H1 (cell line): ENCODE results near the gene GAS6. TPM values are rescaled to one million over a fixed set of nuclear protein-coding genes. Genes with fewer than 3 reads are reported as not detected.

Source experiments
- CTCF ChIA-PET: fragments of 300-600 bp; sonication (Branson Sonifier 250); formaldehyde crosslinking; loops from one replicate; lab custom pipeline; 2021; ENCODE audit not compliant: partially characterized antibody; lab: Charles Lee
- POLR2A ChIA-PET: fragments of 300-600 bp; sonication (Branson Sonifier 250); formaldehyde crosslinking; loops from one replicate; lab custom pipeline; 2021; ENCODE audit warnings: inconsistent platforms; ENCODE audit not compliant: partially characterized antibody; lab: Charles Lee
- DNase-seq, 2 experiments: peaks; one replicate each; pipeline versions ENCODE4 v3.0.0 to v3.0.0-alpha.2; 2010 to 2022; ENCODE audit warnings: low spot score in 2 of 2, low read depth in 1 of 2, mixed read lengths in 1 of 2
- FAIRE-seq: peaks from 2 replicates; lab custom pipeline; 2011; peaks lifted over from hg19 to GRCh38; lab: Jason Lieb, UNC
- H2AFZ ChIP-seq: 2 replicates; pipeline ENCODE4 v1.8.1; 2012; ENCODE audit warnings: low read length, inconsistent platforms
- H2AK5ac ChIP-seq: 2 replicates; pipeline ENCODE4 v1.6.1; 2013; ENCODE audit warnings: low read depth, low read length
- H2BK120ac ChIP-seq: replicated peaks from 2 replicates; pipeline ENCODE3; 2013; ENCODE audit warnings: low read depth, low read length, inconsistent platforms
- H2BK12ac ChIP-seq: 2 replicates; pipeline ENCODE4 v1.6.1; 2013; ENCODE audit warnings: low read depth, low read length
- H2BK15ac ChIP-seq: 2 replicates; pipeline ENCODE4 v1.6.1; 2013; ENCODE audit warnings: low read length
- H2BK20ac ChIP-seq: 2 replicates; pipeline ENCODE4 v1.6.1; 2013; ENCODE audit warnings: low read length
- H2BK5ac ChIP-seq: 2 replicates; pipeline ENCODE4 v1.6.1; 2013; ENCODE audit warnings: low read depth, low read length
- H3K14ac ChIP-seq: 2 replicates; pipeline ENCODE4 v1.6.1; 2013; ENCODE audit warnings: inconsistent platforms; ENCODE audit not compliant: insufficient read length
- H3K18ac ChIP-seq: 2 replicates; pipeline ENCODE4 v1.6.1; 2013; ENCODE audit warnings: low read length; ENCODE audit errors: extremely low read depth
- H3K23ac ChIP-seq: 2 replicates; pipeline ENCODE4 v1.6.1; 2013; ENCODE audit warnings: inconsistent platforms; ENCODE audit not compliant: insufficient read length
- H3K23me2 ChIP-seq: 2 replicates; pipeline ENCODE4 v1.6.1; 2013; ENCODE audit warnings: low read depth, low read length
- H3K27ac ChIP-seq: 2 replicates; pipeline ENCODE4 v1.6.1; 2011; ENCODE audit warnings: low read depth, low read length, inconsistent platforms
- H3K27me3 ChIP-seq, 4 experiments: replicated peaks in 1 of 4; 1 replicate in 1 of 4; 2 replicates in 3 of 4; pipeline versions ENCODE4 v1.6.1 to v1.8.1; 2011 to 2013; ENCODE audit warnings: low read length in 3 of 4, mild to moderate bottlenecking in 3 of 4, inconsistent platforms in 2 of 4, mixed read lengths in 2 of 4, moderate library complexity in 1 of 4; ENCODE audit not compliant: control insufficient read depth in 3 of 4, insufficient read depth in 3 of 4; ENCODE audit errors: extremely low read depth in 1 of 4
- H3K36me3 ChIP-seq, 4 experiments: 2 replicates each; pipeline versions ENCODE4 v1.6.1 to v1.8.1; 2011 to 2013; ENCODE audit warnings: mild to moderate bottlenecking in 4 of 4, low read length in 3 of 4, moderate library complexity in 2 of 4, control low read depth in 1 of 4, inconsistent platforms in 1 of 4; ENCODE audit not compliant: insufficient read depth in 4 of 4, control insufficient read depth in 2 of 4
- H3K4ac ChIP-seq: replicated peaks from 2 replicates; pipeline ENCODE3; 2013; ENCODE audit warnings: low read length, low read depth, mixed read lengths, inconsistent platforms; ENCODE audit not compliant: insufficient read length
- H3K4me1 ChIP-seq, 4 experiments: replicated peaks in 1 of 4; 1 replicate in 1 of 4; 2 replicates in 3 of 4; pipeline versions ENCODE4 v1.6.1 to v1.8.1; 2011 to 2013; ENCODE audit warnings: low read length in 3 of 4, inconsistent platforms in 2 of 4, mixed read lengths in 1 of 4; ENCODE audit not compliant: insufficient read depth in 4 of 4, control insufficient read depth in 3 of 4
- H3K4me2 ChIP-seq, 2 experiments: 2 replicates each; pipeline versions ENCODE4 v1.6.1 to v1.8.1; 2011 to 2013; ENCODE audit warnings: low read depth in 2 of 2, low read length in 2 of 2, control low read depth in 1 of 2, inconsistent platforms in 1 of 2, mild to moderate bottlenecking in 1 of 2; ENCODE audit not compliant: insufficient read depth in 1 of 2
- H3K4me3 ChIP-seq, 4 experiments: fragments of 200-600, 300-600 bp in 1 of 4; sonication (generic), shearing (Covaris generic), sonication (Bioruptor Twin) in 1 of 4; 2 replicates each; pipeline versions ENCODE4 v1.5.1 to v1.8.1; 2011 to 2016; ENCODE audit warnings: low read length in 4 of 4, low read depth in 3 of 4, control low read depth in 2 of 4, inconsistent platforms in 2 of 4, mild to moderate bottlenecking in 2 of 4, mixed read lengths in 1 of 4, moderate library complexity in 1 of 4; ENCODE audit not compliant: insufficient read depth in 2 of 4; ENCODE audit errors: extremely low read depth in 1 of 4
- H3K56ac ChIP-seq: replicated peaks from 2 replicates; pipeline ENCODE3; 2013; ENCODE audit warnings: low read depth, mild to moderate bottlenecking, mixed read lengths, low read length, inconsistent platforms; ENCODE audit not compliant: insufficient read length
- H3K79me1 ChIP-seq: 2 replicates; pipeline ENCODE4 v1.6.1; 2013; ENCODE audit warnings: low read depth, low read length, control low read depth
- H3K79me2 ChIP-seq, 2 experiments: 2 replicates each; pipeline versions ENCODE4 v1.6.1 to v1.8.1; 2012 to 2013; ENCODE audit warnings: low read length in 2 of 2, mild to moderate bottlenecking in 2 of 2, inconsistent platforms in 1 of 2; ENCODE audit not compliant: insufficient read depth in 2 of 2, control insufficient read depth in 1 of 2
- H3K9ac ChIP-seq, 4 experiments: replicated peaks in 1 of 4; 1 replicate in 1 of 4; 2 replicates in 3 of 4; pipeline versions ENCODE4 v1.6.1 to v1.8.1; 2011 to 2013; ENCODE audit warnings: low read depth in 3 of 4, low read length in 3 of 4, control low read depth in 2 of 4, mild to moderate bottlenecking in 2 of 4, moderate library complexity in 2 of 4, inconsistent platforms in 1 of 4; ENCODE audit errors: extremely low read depth in 1 of 4
- H3K9me3 ChIP-seq, 2 experiments: 2 replicates each; pipeline versions ENCODE4 v1.6.1 to v1.8.1; 2012 to 2013; ENCODE audit warnings: mild to moderate bottlenecking in 2 of 2, moderate library complexity in 2 of 2, control low read depth in 1 of 2, inconsistent platforms in 1 of 2, low read depth in 1 of 2, low read length in 1 of 2, mixed read lengths in 1 of 2; ENCODE audit not compliant: insufficient read depth in 2 of 2
- H4K20me1 ChIP-seq, 2 experiments: replicated peaks in 1 of 2; 2 replicates each; pipeline versions ENCODE3 to v1.8.1; 2011 to 2013; ENCODE audit warnings: inconsistent platforms in 2 of 2, low read length in 2 of 2, mild to moderate bottlenecking in 1 of 2; ENCODE audit not compliant: insufficient read depth in 2 of 2, control insufficient read depth in 1 of 2
- H4K5ac ChIP-seq: 2 replicates; pipeline ENCODE4 v1.6.1; 2013; ENCODE audit warnings: low read length, low read depth, mixed read lengths, inconsistent platforms; ENCODE audit not compliant: insufficient read length
- H4K8ac ChIP-seq: 2 replicates; pipeline ENCODE4 v1.8.0; 2013; ENCODE audit warnings: mild to moderate bottlenecking, moderate library complexity, low read length, inconsistent platforms; ENCODE audit not compliant: insufficient read depth; ENCODE audit errors: extremely low read depth
- H4K91ac ChIP-seq: replicated peaks from 2 replicates; pipeline ENCODE3; 2013; ENCODE audit warnings: low read length, mixed read lengths, inconsistent platforms; ENCODE audit not compliant: insufficient read length
- ASH2L ChIP-seq: fragments of 200-600, 300-600 bp; sonication (generic); IDR thresholded peaks from one replicate; pipeline ENCODE4 v1.7.1; 2017; ENCODE audit warnings: low read length
- BACH1 ChIP-seq: IDR thresholded peaks from 2 replicates; pipeline ENCODE4 v1.6.1; 2012; ENCODE audit warnings: low read length, improper control_type of control experiment
- EGR1 ChIP-seq: IDR thresholded peaks from 2 replicates; pipeline ENCODE4 v1.6.1; 2011; ENCODE audit warnings: low read depth, low read length, borderline replicate concordance
- RAD21 ChIP-seq, 2 experiments: IDR thresholded peaks in 1 of 2; conservative IDR thresholded peaks in 1 of 2; 2 replicates each; pipeline ENCODE4 v1.6.1; 2011; ENCODE audit warnings: low read depth in 2 of 2, low read length in 2 of 2, improper control_type of control experiment in 1 of 2, inconsistent platforms in 1 of 2, mild to moderate bottlenecking in 1 of 2, moderate library complexity in 1 of 2
- SUZ12 ChIP-seq: fragments of 200-600 bp; sonication (generic); IDR thresholded peaks from 2 replicates; pipeline ENCODE4 v1.6.1; 2012; ENCODE audit warnings: mild to moderate bottlenecking, inconsistent platforms, low read length, moderate library complexity, mixed read lengths
- TCF12 ChIP-seq: IDR thresholded peaks from 2 replicates; pipeline ENCODE4 v1.6.1; 2011; ENCODE audit warnings: low read depth, mild to moderate bottlenecking, low read length
- WGBS, 2 experiments: shearing (Covaris generic) in 1 of 2; methylation state at CpG; one replicate each; pipeline versions ENCODE4 v1.1.6 to v1.1.7; 2013 to 2015; ENCODE audit warnings: low lambda C conversion rate in 2 of 2, mixed read lengths in 2 of 2, inconsistent platforms in 1 of 2, low coverage in 1 of 2, missing lambda C conversion rate in 1 of 2; ENCODE audit not compliant: insufficient replicate concordance in 2 of 2, insufficient coverage in 1 of 2, insufficient read length in 1 of 2; ENCODE audit errors: extremely low coverage in 1 of 2, missing lambda C conversion rate in 1 of 2; 5-methylcytosine and 5-hydroxymethylcytosine counted together
- polyA plus RNA-seq, 7 experiments: library from polyadenylated mRNA; depleted of rRNA in 3 of 7; stranded (reverse) in 5 of 7; unstranded in 2 of 7; fragments of >200 nt in 5 of 7; fragments of 200-250 nt in 2 of 7; gene quantifications; 1 replicate in 5 of 7; 2 replicates in 1 of 7; 4 replicates in 1 of 7; pipeline versions ENCODE4 v1.2.1 to v1.2.3, GENCODE V29; 2011 to 2013; ENCODE audit warnings: missing spikeins in 2 of 7, mixed read lengths in 2 of 7
- total RNA-seq: library from RNA; stranded (reverse); fragmentation: NEBNext Ultra II Directional; extraction: Animal tissue kit (Norgen Biotek cat#: 25700); gene quantifications from 2 replicates; pipeline ENCODE4 v1.2.1, GENCODE V29; 2021
- TF ChIP-seq, protein P1 (sequence below): IDR thresholded peaks from 2 replicates; pipeline ENCODE4 v1.6.1; 2012; ENCODE audit warnings: inconsistent platforms

Gene GAS6
- total and polyA plus RNA-seq, 2 of the 8 experiments (the other 6 are each of a cell fraction or from before 2014, with no cell fraction given): 18.6 to 31.0 TPM

DNA sequence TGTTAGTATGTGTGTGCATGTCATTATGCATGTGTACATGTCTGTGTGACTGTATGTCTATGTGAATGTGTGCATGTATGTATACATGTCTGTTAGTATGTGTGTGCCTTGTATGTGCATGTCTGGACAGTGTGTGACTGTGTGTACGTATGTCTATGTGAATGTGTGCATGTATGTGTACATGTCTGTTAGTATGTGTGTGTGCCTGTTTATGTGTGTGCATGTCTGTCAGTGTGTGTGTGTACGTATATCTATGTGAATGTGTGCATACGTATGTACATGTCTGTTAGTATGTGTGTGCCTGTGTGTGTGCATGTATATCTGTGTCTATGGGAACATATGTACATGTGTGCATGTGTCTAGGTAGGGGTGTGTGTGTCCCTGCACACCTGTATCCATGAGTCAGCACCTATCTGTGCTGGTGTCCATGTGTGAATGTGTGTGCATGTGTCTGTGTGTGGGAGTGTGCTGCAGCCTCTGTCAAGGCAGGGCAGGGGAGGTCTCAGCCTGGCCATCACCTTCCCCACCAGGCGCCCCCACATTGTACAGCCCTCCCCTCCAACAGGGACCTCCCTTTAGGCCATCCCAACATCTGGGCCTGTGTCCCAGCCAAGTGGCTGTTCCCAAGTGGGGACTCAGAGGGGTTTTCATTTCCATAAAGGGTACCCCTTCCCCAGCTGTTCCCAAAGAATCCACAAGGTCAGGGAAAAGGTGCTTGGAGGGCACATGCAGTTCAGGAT is 4.4 kb downstream of the GAS6 start:
- Histone ChIP-seq H4K8ac (0 out of 2 replicates have a peak overlapping the region, but pooled peaks have one; percentile 22), H3K56ac (peak overlapping the region; percentile 28), H2BK20ac (peak overlapping the region; percentile 90), H3K79me2 (peaks cover 10 to 30% of the 10 kb centered on the region in 2 experiments), H3K27me3 (peaks cover 0 to 15% (median 10%) of the 10 kb centered on the region in 4 experiments; a peak in 6 of 7 replicates), H2AFZ (no peak overlapping the region), H2BK5ac (peak overlapping the region; percentile 97), H3K23me2 (peaks cover 3% of the 10 kb centered on the region), H4K20me1 (peaks cover 0 to 9% of the 10 kb centered on the region in 2 experiments), H4K91ac (peak overlapping the region; percentile 99), H2BK120ac (peak overlapping the region; percentile 99), H3K4me3 (peak overlapping the region in 1 of 4 experiments; percentile 5; a peak in 1 of 8 replicates), H2AK5ac (peak overlapping the region; percentile 100), H3K79me1 (peaks cover 6% of the 10 kb centered on the region), H3K9ac (peak overlapping the region in 1 of 4 experiments; percentile 50; a peak in 2 of 7 replicates), H3K23ac (no peak overlapping the region), H4K5ac (peak overlapping the region; percentile 70), H2BK15ac (peak overlapping the region; percentile 32), H3K9me3 (0 out of 4 replicates have a peak, but pooled peaks cover 0 to 2% of the 10 kb centered on the region in 2 experiments), H3K4me2 (peak overlapping the region; percentile 51 to 62; a peak in 3 of 4 replicates), H3K4ac (peak overlapping the region; percentile 99), H3K4me1 (peaks cover 16 to 48% (median 29%) of the 10 kb centered on the region in 4 experiments), H3K27ac (peak overlapping the region; percentile 94; the same call in 1 of the 2 replicates), H3K36me3 (no peaks in the 10 kb centered on the region; a peak in 2 of 8 replicates), H3K14ac (peak overlapping the region; percentile 8), H2BK12ac (peak overlapping the region; percentile 99), H3K18ac (peak overlapping the region; percentile 96)
- FAIRE-seq: no peak
- ChIA-PET POLR2A (no interaction called here), CTCF (no interaction called here)
- DNase-seq: no peak
- WGBS, 2 experiments: 86% methylated on average over 4 of the region's 4 CpGs; no CpG with 5 or more reads in 1 of the 2 experiments
- TF ChIP-seq TCF12 (no peak), RAD21 (IDR thresholded peaks at IDR 0.05 in 1 of 2, conservative IDR thresholded peaks at IDR 0.05 in 1 of 2; ENCODE audit: low read depth in 2 of 2, low read length in 2 of 2) (no peak), ASH2L (no peak), SUZ12 (no peak), BACH1 (peak; percentile 50; the same call in 1 of the 2 replicates), EGR1 (no peak)
- TF ChIP-seq, protein P1, sequence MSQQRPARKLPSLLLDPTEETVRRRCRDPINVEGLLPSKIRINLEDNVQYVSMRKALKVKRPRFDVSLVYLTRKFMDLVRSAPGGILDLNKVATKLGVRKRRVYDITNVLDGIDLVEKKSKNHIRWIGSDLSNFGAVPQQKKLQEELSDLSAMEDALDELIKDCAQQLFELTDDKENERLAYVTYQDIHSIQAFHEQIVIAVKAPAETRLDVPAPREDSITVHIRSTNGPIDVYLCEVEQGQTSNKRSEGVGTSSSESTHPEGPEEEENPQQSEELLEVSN: no peak
